ENCODE data around the gene ZNF280D. TPM values are rescaled to one million over a fixed set of nuclear protein-coding genes. Genes with fewer than 3 reads are reported as not detected.

ZNF280D gene
- total RNA-seq, 1 experiment from 2014 or later, result 26.8 TPM

DNA sequence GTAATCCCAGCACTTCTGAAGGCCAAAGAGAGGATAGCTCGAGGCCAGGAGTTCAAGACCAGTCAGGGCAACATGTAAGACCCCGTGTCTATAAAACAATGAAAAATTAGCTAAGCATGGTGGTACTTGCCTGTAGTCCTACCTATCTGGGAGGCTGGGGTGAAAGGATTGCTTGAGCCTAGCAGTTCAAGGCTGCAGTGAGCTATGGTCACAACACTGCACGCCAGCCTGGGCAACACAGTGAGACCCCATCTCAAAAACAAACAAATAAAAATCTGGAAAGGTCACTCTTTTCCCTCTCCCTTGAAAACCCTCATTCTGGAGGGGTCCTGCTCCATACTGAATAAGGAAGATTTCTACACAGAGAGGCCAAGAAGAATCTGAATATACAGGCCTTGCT is 43.5 kb upstream of the ZNF280D start:
- intact Hi-C loops (cut with micrococcal nuclease; ENCODE audit: unreplicated experiment), result no loop called here
- no peak for DNase-seq
- H3K4me2 ChIP-seq, result no peak overlapping the region
- no peaks in the 10 kb centered on the region for H3K9me2 ChIP-seq (ENCODE audit: insufficient read depth)
- ChIA-PET POLR2A (ENCODE audit: unreplicated experiment) (no interaction called here), CTCF (no interaction called here)
- no peak overlapping the region for H2AFZ ChIP-seq
- H3K79me2 ChIP-seq (ENCODE audit: low read depth), result no peaks in the 10 kb centered on the region
- BruUV-seq (replicated peaks), result no TSS peak
- no peaks in the 10 kb centered on the region for H3K27me3 ChIP-seq (ENCODE audit: insufficient read depth, low read depth)
- H3K4me3 ChIP-seq, result no peak overlapping the region
- TF ChIP-seq, protein P1, sequence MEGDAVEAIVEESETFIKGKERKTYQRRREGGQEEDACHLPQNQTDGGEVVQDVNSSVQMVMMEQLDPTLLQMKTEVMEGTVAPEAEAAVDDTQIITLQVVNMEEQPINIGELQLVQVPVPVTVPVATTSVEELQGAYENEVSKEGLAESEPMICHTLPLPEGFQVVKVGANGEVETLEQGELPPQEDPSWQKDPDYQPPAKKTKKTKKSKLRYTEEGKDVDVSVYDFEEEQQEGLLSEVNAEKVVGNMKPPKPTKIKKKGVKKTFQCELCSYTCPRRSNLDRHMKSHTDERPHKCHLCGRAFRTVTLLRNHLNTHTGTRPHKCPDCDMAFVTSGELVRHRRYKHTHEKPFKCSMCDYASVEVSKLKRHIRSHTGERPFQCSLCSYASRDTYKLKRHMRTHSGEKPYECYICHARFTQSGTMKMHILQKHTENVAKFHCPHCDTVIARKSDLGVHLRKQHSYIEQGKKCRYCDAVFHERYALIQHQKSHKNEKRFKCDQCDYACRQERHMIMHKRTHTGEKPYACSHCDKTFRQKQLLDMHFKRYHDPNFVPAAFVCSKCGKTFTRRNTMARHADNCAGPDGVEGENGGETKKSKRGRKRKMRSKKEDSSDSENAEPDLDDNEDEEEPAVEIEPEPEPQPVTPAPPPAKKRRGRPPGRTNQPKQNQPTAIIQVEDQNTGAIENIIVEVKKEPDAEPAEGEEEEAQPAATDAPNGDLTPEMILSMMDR (conservative IDR thresholded peaks at IDR 0.05), result no peak
- no peak for TF ChIP-seq EZH2 (IDR thresholded peaks at IDR 0.05; ENCODE audit: low read depth)
- no peaks in the 10 kb centered on the region for H3K36me3 ChIP-seq (ENCODE audit: low read depth)
- no peaks in the 10 kb centered on the region for H3K4me1 ChIP-seq (replicated peaks; ENCODE audit: insufficient read depth)
- H3K9me3 ChIP-seq (ENCODE audit: insufficient read depth, low read depth), result no peaks in the 10 kb centered on the region
- no peak overlapping the region for H3K27ac ChIP-seq
- no peaks in the 10 kb centered on the region for H3F3A ChIP-seq (ENCODE audit: insufficient read depth, low read depth)
- no peaks in the 10 kb centered on the region for H4K20me1 ChIP-seq (ENCODE audit: insufficient read depth)

DNA sequence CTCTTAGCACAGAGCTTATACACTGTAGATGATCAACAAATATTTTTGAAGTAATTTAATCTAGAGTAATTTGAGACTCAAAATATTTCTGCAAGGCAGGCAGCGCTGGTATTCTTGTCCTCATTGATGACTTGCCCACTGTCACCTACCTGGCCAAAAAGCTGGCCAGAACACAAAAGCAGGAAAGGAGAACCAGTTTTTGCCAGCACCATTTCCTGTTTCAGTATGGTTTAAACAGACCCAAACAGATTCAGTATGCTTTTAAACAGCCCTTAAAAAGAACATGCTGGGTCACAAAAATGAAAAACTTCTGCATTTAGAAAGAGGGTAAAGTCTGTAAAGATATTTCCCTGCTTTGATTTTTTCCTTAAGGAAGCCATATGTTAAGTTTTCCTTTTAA is 42.3 kb upstream of the ZNF280D start:
- Histone ChIP-seq H3K27me3 (ENCODE audit: insufficient read depth, low read depth) (no peaks in the 10 kb centered on the region), H4K20me1 (ENCODE audit: insufficient read depth) (no peaks in the 10 kb centered on the region), H3K4me1 (replicated peaks; ENCODE audit: insufficient read depth) (no peaks in the 10 kb centered on the region), H3K4me3 (no peak overlapping the region), H3K9me3 (ENCODE audit: insufficient read depth, low read depth) (no peaks in the 10 kb centered on the region), H3F3A (ENCODE audit: insufficient read depth, low read depth) (no peaks in the 10 kb centered on the region), H3K27ac (no peak overlapping the region), H3K4me2 (no peak overlapping the region), H2AFZ (no peak overlapping the region), H3K79me2 (ENCODE audit: low read depth) (no peaks in the 10 kb centered on the region), H3K36me3 (ENCODE audit: low read depth) (no peaks in the 10 kb centered on the region), H3K9me2 (ENCODE audit: insufficient read depth) (no peaks in the 10 kb centered on the region)
- intact Hi-C loops (cut with micrococcal nuclease; ENCODE audit: unreplicated experiment), result no loop called here
- ChIA-PET POLR2A (ENCODE audit: unreplicated experiment) (interaction anchor here (0.6 kb wide), 1 partner anchor 836 kb away, joined by 3 read pairs; no protein-coding TSS in a partner anchor), CTCF (no interaction called here)
- no TSS peak for BruUV-seq (replicated peaks)
- TF ChIP-seq, protein P1 (conservative IDR thresholded peaks at IDR 0.05), result no peak
- TF ChIP-seq EZH2 (IDR thresholded peaks at IDR 0.05; ENCODE audit: low read depth), result no peak
- DNase-seq, result no peak

DNA sequence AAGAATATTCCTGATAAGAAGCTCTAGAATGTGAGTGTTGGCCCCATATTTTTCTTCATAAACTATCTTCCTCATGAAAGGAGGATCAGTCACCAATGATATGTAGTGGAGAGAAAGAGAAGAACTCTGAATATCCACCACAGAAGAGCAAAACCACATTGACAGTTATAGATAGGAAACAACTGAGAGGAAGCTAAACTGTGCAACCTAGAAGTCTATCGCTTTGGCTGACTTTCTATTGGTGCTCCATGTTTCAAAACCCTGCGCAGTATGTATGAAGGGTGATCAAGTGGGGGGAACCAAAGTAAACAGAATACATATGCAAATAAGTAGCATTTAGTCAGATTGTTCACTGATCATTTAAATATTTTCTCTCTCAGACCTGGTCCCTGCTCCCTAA is 41.0 kb upstream of the ZNF280D start:
- Histone ChIP-seq H4K20me1 (ENCODE audit: insufficient read depth) (no peaks in the 10 kb centered on the region), H3K36me3 (ENCODE audit: low read depth) (no peaks in the 10 kb centered on the region), H3K79me2 (ENCODE audit: low read depth) (no peaks in the 10 kb centered on the region), H2AFZ (no peak overlapping the region), H3K9me3 (ENCODE audit: insufficient read depth, low read depth) (no peaks in the 10 kb centered on the region), H3K4me2 (no peak overlapping the region), H3K9me2 (ENCODE audit: insufficient read depth) (no peaks in the 10 kb centered on the region), H3K27me3 (ENCODE audit: insufficient read depth, low read depth) (no peaks in the 10 kb centered on the region), H3K4me3 (no peak overlapping the region), H3K27ac (no peak overlapping the region), H3F3A (ENCODE audit: insufficient read depth, low read depth) (no peaks in the 10 kb centered on the region), H3K4me1 (replicated peaks; ENCODE audit: insufficient read depth) (no peaks in the 10 kb centered on the region)
- ChIA-PET CTCF (no interaction called here), POLR2A (ENCODE audit: unreplicated experiment) (interaction anchor here (0.6 kb wide), 1 partner anchor 86 kb away, joined by 4 read pairs; no protein-coding TSS in a partner anchor)
- intact Hi-C loops (cut with micrococcal nuclease; ENCODE audit: unreplicated experiment), result no loop called here
- DNase-seq, result no peak
- no TSS peak for BruUV-seq (replicated peaks)
- no peak for TF ChIP-seq EZH2 (IDR thresholded peaks at IDR 0.05; ENCODE audit: low read depth)
- TF ChIP-seq, protein P1 (conservative IDR thresholded peaks at IDR 0.05), result no peak
